MG63 (cell line): ENCODE measurements around the gene ABHD3. TPM values are rescaled to one million over a fixed set of nuclear protein-coding genes. Genes with fewer than 3 reads are reported as not detected.
"Not testable (repeated sequence)": the region's sequence is repeated elsewhere in the genome, so short reads cannot be mapped to it uniquely, and the experiment has no call there.

Experiments
- DNase-seq: peaks from one replicate; pipeline ENCODE4 v3.0.0-alpha.2; 2020
- H3K27me3 ChIP-seq: fragments of 250-450 bp; sonication (Bioruptor Pico); 2 replicates; pipeline ENCODE4 v1.5.1; 2020; ENCODE audit warnings: mild to moderate bottlenecking, moderate library complexity
- H3K36me3 ChIP-seq: fragments of 250-450 bp; sonication (Bioruptor Pico); 2 replicates; pipeline ENCODE4 v1.5.1; 2020; ENCODE audit warnings: mild to moderate bottlenecking, moderate library complexity
- H3K4me3 ChIP-seq: fragments of 250-450 bp; sonication (Bioruptor Pico); 2 replicates; pipeline ENCODE4 v1.5.1; 2020; ENCODE audit warnings: mild to moderate bottlenecking, moderate library complexity
- H3K9me3 ChIP-seq: fragments of 250-450 bp; sonication (Bioruptor Pico); 2 replicates; pipeline ENCODE4 v1.5.1; 2020; ENCODE audit warnings: mild to moderate bottlenecking, moderate library complexity
- total RNA-seq: library from RNA; depleted of rRNA; stranded (reverse); fragments of >200 nt; shearing (Covaris generic); gene quantifications from 2 replicates; pipeline ENCODE4 v1.2.3, GENCODE V29; 2014; ENCODE audit warnings: low replicate concordance

The ABHD3 gene
- total RNA-seq, 1 experiment from 2014 or later, result 7.1 TPM

GRCh38 chr18:21675354-21675753 is 29.2 kb downstream of the ABHD3 start:
- H3K9me3 ChIP-seq, H3K4me3 ChIP-seq, H3K36me3 ChIP-seq, H3K27me3 ChIP-seq: not testable (repeated sequence)
- DNase-seq, result peak; percentile 66

- no peaks in the 10 kb centered on the region for H3K27me3 ChIP-seq
- no peak overlapping the region for H3K4me3 ChIP-seq
- peak; percentile 68 for DNase-seq
- no peaks in the 10 kb centered on the region for H3K9me3 ChIP-seq
- H3K36me3 ChIP-seq, result no peaks in the 10 kb centered on the region
These were observed 31.9 kb downstream of the ABHD3 start for GRCh38 chr18:21672521-21673267.

GRCh38 chr18:21669736-21670285 is 34.8 kb downstream of the ABHD3 start:
- DNase-seq, result peak; percentile 51
- no peak overlapping the region for H3K4me3 ChIP-seq
- H3K27me3 ChIP-seq, result no peaks in the 10 kb centered on the region
- no peaks in the 10 kb centered on the region for H3K9me3 ChIP-seq
- H3K36me3 ChIP-seq, result no peaks in the 10 kb centered on the region

GRCh38 chr18:21664069-21664468 is 40.5 kb downstream of the ABHD3 start:
- Histone ChIP-seq H3K36me3 (no peaks in the 10 kb centered on the region), H3K9me3 (no peaks in the 10 kb centered on the region), H3K27me3 (no peaks in the 10 kb centered on the region), H3K4me3 (no peak overlapping the region)
- no peak for DNase-seq

GRCh38 chr18:21663578-21663977 is 41.0 kb downstream of the ABHD3 start:
- no peak for DNase-seq
- Histone ChIP-seq H3K9me3 (no peaks in the 10 kb centered on the region), H3K4me3 (no peak overlapping the region), H3K36me3 (no peaks in the 10 kb centered on the region), H3K27me3 (no peaks in the 10 kb centered on the region)

- Histone ChIP-seq H3K36me3 (no peaks in the 10 kb centered on the region), H3K9me3 (no peaks in the 10 kb centered on the region), H3K4me3 (no peak overlapping the region), H3K27me3 (no peaks in the 10 kb centered on the region)
- no peak for DNase-seq
These were observed 42.0 kb downstream of the ABHD3 start for GRCh38 chr18:21662581-21662980.

GRCh38 chr18:21660078-21660477 is 44.5 kb downstream of the ABHD3 start:
- Histone ChIP-seq H3K4me3 (no peak overlapping the region), H3K36me3 (no peaks in the 10 kb centered on the region), H3K9me3 (no peaks in the 10 kb centered on the region), H3K27me3 (no peaks in the 10 kb centered on the region)
- no peak for DNase-seq

GRCh38 chr18:21656402-21656801 is 48.2 kb downstream of the ABHD3 start:
- no peaks in the 10 kb centered on the region for H3K27me3 ChIP-seq
- no peak overlapping the region for H3K4me3 ChIP-seq
- no peaks in the 10 kb centered on the region for H3K36me3 ChIP-seq
- H3K9me3 ChIP-seq, result no peaks in the 10 kb centered on the region
- no peak for DNase-seq

GRCh38 chr18:21653361-21653760 is 51.2 kb downstream of the ABHD3 start:
- Histone ChIP-seq H3K27me3 (no peaks in the 10 kb centered on the region), H3K36me3 (no peaks in the 10 kb centered on the region), H3K9me3 (no peaks in the 10 kb centered on the region), H3K4me3 (no peak overlapping the region)
- no peak for DNase-seq

- H3K4me3 ChIP-seq, result no peak overlapping the region
- no peak for DNase-seq
- no peaks in the 10 kb centered on the region for H3K36me3 ChIP-seq
- no peaks in the 10 kb centered on the region for H3K27me3 ChIP-seq
- H3K9me3 ChIP-seq, result no peaks in the 10 kb centered on the region
These were observed 52.5 kb downstream of the ABHD3 start for GRCh38 chr18:21652073-21652472.

GRCh38 chr18:21650311-21650710 is 54.3 kb downstream of the ABHD3 start:
- H3K9me3 ChIP-seq, result no peaks in the 10 kb centered on the region
- no peaks in the 10 kb centered on the region for H3K36me3 ChIP-seq
- no peak overlapping the region for H3K4me3 ChIP-seq

GRCh38 chr18:21640375-21640774 is 64.2 kb downstream of the ABHD3 start:
- not testable (repeated sequence) for H3K27me3 ChIP-seq, H3K4me3 ChIP-seq, DNase-seq, H3K9me3 ChIP-seq
- H3K36me3 ChIP-seq, result peaks cover 14% of the 10 kb centered on the region

More at GRCh38 chr18:21650311-21650710, 54.3 kb downstream of the ABHD3 start:
- DNase-seq, result no peak
- H3K27me3 ChIP-seq, result no peaks in the 10 kb centered on the region

GRCh38 chr18:21638822-21639221 is 65.8 kb downstream of the ABHD3 start:
- H3K9me3 ChIP-seq, result no peaks in the 10 kb centered on the region
- peaks cover 25% of the 10 kb centered on the region for H3K36me3 ChIP-seq
- H3K4me3 ChIP-seq, result no peak overlapping the region
- no peaks in the 10 kb centered on the region for H3K27me3 ChIP-seq
- DNase-seq, result no peak

GRCh38 chr18:21636769-21637168 is 67.8 kb downstream of the ABHD3 start:
- H3K27me3 ChIP-seq, result no peaks in the 10 kb centered on the region
- no peaks in the 10 kb centered on the region for H3K9me3 ChIP-seq
- no peak overlapping the region for H3K4me3 ChIP-seq
- DNase-seq, result no peak
- H3K36me3 ChIP-seq, result peaks cover 42% of the 10 kb centered on the region

GRCh38 chr18:21634588-21635199 is 69.9 kb downstream of the ABHD3 start:
- H3K27me3 ChIP-seq, result no peaks in the 10 kb centered on the region
- H3K4me3 ChIP-seq, result no peak overlapping the region
- peaks cover 49% of the 10 kb centered on the region for H3K36me3 ChIP-seq
- H3K9me3 ChIP-seq, result no peaks in the 10 kb centered on the region
- no peak for DNase-seq

GRCh38 chr18:21632393-21632792 is 72.2 kb downstream of the ABHD3 start:
- DNase-seq, result no peak
- no peaks in the 10 kb centered on the region for H3K9me3 ChIP-seq
- H3K4me3 ChIP-seq, result no peak overlapping the region
- peaks cover 69% of the 10 kb centered on the region for H3K36me3 ChIP-seq
- H3K27me3 ChIP-seq, result no peaks in the 10 kb centered on the region

GRCh38 chr18:21629089-21629832 is 75.3 kb downstream of the ABHD3 start:
- no peak for DNase-seq
- Histone ChIP-seq H3K27me3 (no peaks in the 10 kb centered on the region), H3K36me3 (peaks cover 74% of the 10 kb centered on the region), H3K9me3 (no peaks in the 10 kb centered on the region), H3K4me3 (no peak overlapping the region)
